Measurements from ENCODE around the gene CGB3. TPM values are rescaled to one million over a fixed set of nuclear protein-coding genes. Genes with fewer than 3 reads are reported as not detected.
"Not testable (repeated sequence)": the region's sequence is repeated elsewhere in the genome, so short reads cannot be mapped to it uniquely, and the experiment has no call there.

The CGB3 gene
- total RNA-seq (not detected), total RNA-seq (0 reads per million in 2 donors)

- not testable (repeated sequence) for ATAC-seq; H3K9me3 ChIP-seq (ENCODE audit: control insufficient read depth, low read length, poor library complexity, severe bottlenecking); DNase-seq; H3K4me3 Mint-ChIP-seq; H3K27ac Mint-ChIP-seq; H3K36me3 Mint-ChIP-seq (ENCODE audit: low read depth); H3K27me3 Mint-ChIP-seq
- peaks cover 13% of the 10 kb centered on the region for H3K4me1 Mint-ChIP-seq
These were observed at the start of gene CGB3 for GRCh38 chr19:49024233-49024632. Gene CGB3 (minus strand): TSS chr19:49024333. CDS start chr19:49023971, 362 bp downstream.

- H3K36me3 Mint-ChIP-seq (ENCODE audit: low read depth): peaks cover 7% of the 10 kb centered on the region
- peaks cover 14% of the 10 kb centered on the region for H3K4me1 Mint-ChIP-seq
- peaks cover 55% of the 10 kb centered on the region for H3K27me3 Mint-ChIP-seq
- ATAC-seq: peak; percentile 39
- H3K27ac Mint-ChIP-seq: no peak overlapping the region
- no peaks in the 10 kb centered on the region for H3K9me3 ChIP-seq (ENCODE audit: control insufficient read depth, low read length, poor library complexity, severe bottlenecking)
- DNase-seq: no peak
- no peak overlapping the region for H3K4me3 Mint-ChIP-seq
These were observed 47.9 kb upstream of the CGB3 start for GRCh38 chr19:49071860-49072547.

DNA sequence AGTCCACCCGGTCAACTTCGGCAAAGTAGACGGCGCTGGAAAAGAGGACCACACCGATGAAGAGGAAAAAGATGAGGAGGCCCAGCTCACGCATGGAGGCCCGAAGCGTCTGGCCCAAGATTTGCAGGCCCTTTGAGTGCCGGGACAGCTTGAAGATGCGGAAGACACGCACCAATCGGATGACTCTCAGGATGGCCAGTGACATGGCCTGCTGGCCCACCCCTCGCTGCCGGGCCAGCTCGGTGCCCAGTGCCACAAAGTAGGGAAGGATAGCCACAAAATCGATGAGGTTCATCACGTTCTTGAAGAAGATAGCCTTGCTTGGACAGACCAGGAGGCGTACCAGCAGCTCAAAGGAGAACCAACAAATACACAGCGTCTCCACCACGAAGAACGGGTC lies 46.3 kb upstream of the CGB3 start:
- H3K27me3 Mint-ChIP-seq: peaks cover 63% of the 10 kb centered on the region
- DNase-seq (no peak), ATAC-seq (no peak)
- peaks cover 13% of the 10 kb centered on the region for H3K4me1 Mint-ChIP-seq
- H3K9me3 ChIP-seq (ENCODE audit: control insufficient read depth, low read length, poor library complexity, severe bottlenecking): no peaks in the 10 kb centered on the region
- H3K4me3 Mint-ChIP-seq: no peak overlapping the region
- H3K27ac Mint-ChIP-seq: no peak overlapping the region
- H3K36me3 Mint-ChIP-seq (ENCODE audit: low read depth): peaks cover 13% of the 10 kb centered on the region

DNA sequence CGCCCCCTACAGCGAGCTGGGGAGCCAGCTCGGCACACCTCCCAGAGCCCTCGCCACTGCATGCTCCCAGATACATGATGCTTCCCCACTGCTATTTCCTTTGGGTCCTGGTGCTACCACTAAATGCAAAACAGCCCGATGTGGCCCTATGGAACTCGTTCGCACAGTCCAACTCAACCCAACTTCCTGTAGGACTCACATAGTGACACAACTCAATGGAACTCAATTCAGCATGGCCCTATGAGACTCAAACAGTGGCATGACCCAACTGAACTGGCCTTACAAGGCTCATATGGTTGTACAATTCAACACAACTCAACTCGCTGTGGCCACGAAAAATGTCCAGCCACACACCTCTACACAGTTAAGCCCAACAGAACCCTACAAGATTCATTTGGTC lies 44.9 kb upstream of the CGB3 start:
- H3K4me3 Mint-ChIP-seq: no peak overlapping the region
- H3K36me3 Mint-ChIP-seq (ENCODE audit: low read depth): peaks cover 14% of the 10 kb centered on the region
- H3K9me3 ChIP-seq (ENCODE audit: control insufficient read depth, low read length, poor library complexity, severe bottlenecking): no peaks in the 10 kb centered on the region
- peaks cover 61% of the 10 kb centered on the region for H3K27me3 Mint-ChIP-seq
- DNase-seq (no peak), ATAC-seq (no peak)
- H3K27ac Mint-ChIP-seq: peak overlapping the region; percentile 19
- H3K4me1 Mint-ChIP-seq: peaks cover 12% of the 10 kb centered on the region

GRCh38 chr19:49067554-49067953 lies 43.4 kb upstream of the CGB3 start:
- Mint-ChIP-seq H3K4me3 (no peak overlapping the region), H3K27ac (no peak overlapping the region), H3K27me3 (peaks cover 55% of the 10 kb centered on the region), H3K36me3 (ENCODE audit: low read depth) (peaks cover 9% of the 10 kb centered on the region), H3K4me1 (peaks cover 4% of the 10 kb centered on the region)
- no peaks in the 10 kb centered on the region for H3K9me3 ChIP-seq (ENCODE audit: control insufficient read depth, low read length, poor library complexity, severe bottlenecking)
- no peak for ATAC-seq
- DNase-seq: no peak

- no peak for ATAC-seq
- peak overlapping the region; percentile 45 for H3K4me3 Mint-ChIP-seq
- no peaks in the 10 kb centered on the region for H3K9me3 ChIP-seq (ENCODE audit: control insufficient read depth, low read length, poor library complexity, severe bottlenecking)
- peaks cover 64% of the 10 kb centered on the region for H3K27me3 Mint-ChIP-seq
- H3K4me1 Mint-ChIP-seq: peaks cover 4% of the 10 kb centered on the region
- H3K27ac Mint-ChIP-seq: no peak overlapping the region
- DNase-seq: no peak
- H3K36me3 Mint-ChIP-seq (ENCODE audit: low read depth): peaks cover 9% of the 10 kb centered on the region
These were observed 41.9 kb upstream of the CGB3 start for GRCh38 chr19:49065905-49066512.

DNA sequence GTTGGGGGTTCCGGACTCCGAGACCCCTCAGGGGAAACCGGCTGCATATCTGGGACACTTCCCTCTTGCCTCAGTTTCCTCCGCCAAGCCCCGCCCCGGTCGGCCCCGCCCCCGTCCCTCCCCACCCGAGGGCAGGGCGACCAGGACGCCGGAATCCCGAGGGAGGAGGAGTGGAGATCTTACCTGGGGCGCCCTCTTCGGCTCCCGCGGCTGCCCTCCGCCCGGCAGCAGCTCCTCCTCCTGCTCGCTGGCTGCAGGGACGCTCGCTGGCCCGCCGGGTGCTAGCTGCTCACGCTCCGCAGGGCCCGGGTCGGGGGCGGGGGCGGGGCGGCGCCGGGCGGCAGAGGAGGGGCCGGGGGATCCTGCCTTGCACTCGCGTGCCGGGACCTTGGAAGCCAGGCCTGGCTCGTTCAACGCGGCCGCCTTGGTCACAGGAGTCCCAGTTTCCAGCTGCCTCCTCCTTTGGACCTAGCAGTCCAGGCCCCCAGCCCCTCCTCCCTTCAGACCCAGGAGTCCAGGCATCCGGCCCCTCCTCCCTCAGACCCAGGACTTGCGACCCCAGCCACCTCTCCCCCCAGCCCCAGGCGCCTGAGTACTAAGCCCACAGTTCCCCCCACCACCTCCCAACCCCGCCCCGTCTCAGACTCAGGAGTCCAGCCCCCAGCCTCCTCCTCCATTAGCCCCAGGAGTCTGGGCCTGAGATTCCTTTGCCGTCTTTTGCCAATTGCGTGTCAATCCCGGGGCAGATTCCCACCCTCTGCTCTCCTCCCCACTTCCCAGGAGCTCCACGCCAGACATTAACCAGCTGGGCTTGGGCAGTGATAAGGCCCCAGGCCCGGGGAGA lies 40.9 kb upstream of the CGB3 start, which contains the start of gene NTF4:
NTF4 (minus strand) TSS at position 51 of the 844 bp plus-strand sequence. CDS start 2,821 bp downstream, outside the sequence.
- Mint-ChIP-seq H3K4me3 (peak within 1 kb of the TSS; percentile 55), H3K27me3 (peaks cover 61% of the 10 kb centered on the region), H3K36me3 (ENCODE audit: low read depth) (peaks cover 11% of the 10 kb centered on the region), H3K4me1 (peaks cover 4% of the 10 kb centered on the region), H3K27ac (no peak within 1 kb of the TSS)
- DNase-seq (no peak), ATAC-seq (no peak)
- H3K9me3 ChIP-seq (ENCODE audit: control insufficient read depth, low read length, poor library complexity, severe bottlenecking): no peaks in the 10 kb centered on the region

DNA sequence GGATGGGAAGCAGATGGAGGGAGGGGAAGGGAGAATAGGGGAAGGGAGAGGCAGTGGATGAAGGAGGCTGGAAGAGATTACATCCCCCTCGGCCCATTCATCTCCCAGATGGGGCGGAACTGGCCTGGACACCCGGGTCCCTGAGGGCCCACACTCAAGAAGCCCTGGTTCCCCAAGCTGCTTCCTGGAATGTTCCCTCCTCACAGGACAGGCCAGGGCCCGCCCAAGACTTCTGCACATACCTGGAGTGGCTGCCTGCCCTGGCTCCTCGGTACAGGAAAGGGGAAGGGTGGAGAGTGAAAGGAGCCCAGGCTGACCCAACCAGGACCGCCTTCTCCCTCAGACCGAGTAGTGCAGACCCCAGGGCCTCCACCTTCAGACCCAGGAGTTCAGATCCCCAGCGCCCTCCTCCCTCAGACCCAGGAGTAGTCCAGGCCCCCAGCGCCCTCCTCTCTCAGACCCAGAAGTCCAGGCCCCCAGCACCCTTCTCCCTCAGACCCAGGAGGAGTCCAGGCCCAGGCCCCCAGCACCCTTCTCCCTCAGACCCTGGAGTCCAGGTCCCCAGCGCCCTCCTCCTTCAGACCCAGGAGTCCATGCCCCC lies 40.0 kb upstream of the CGB3 start:
- peaks cover 4% of the 10 kb centered on the region for H3K4me1 Mint-ChIP-seq

GRCh38 chr19:49061445-49061844 lies 37.3 kb upstream of the CGB3 start:
- no peak overlapping the region for H3K4me3 Mint-ChIP-seq
- no peaks in the 10 kb centered on the region for H3K9me3 ChIP-seq (ENCODE audit: control insufficient read depth, low read length, poor library complexity, severe bottlenecking)
- ATAC-seq (no peak), DNase-seq (no peak)
- peaks cover 13% of the 10 kb centered on the region for H3K36me3 Mint-ChIP-seq (ENCODE audit: low read depth)
- no peak overlapping the region for H3K27ac Mint-ChIP-seq
- peaks cover 20% of the 10 kb centered on the region for H3K4me1 Mint-ChIP-seq
- H3K27me3 Mint-ChIP-seq: peaks cover 63% of the 10 kb centered on the region

More for the DNA sequence above, 40.0 kb upstream of the CGB3 start:
- no peaks in the 10 kb centered on the region for H3K9me3 ChIP-seq (ENCODE audit: control insufficient read depth, low read length, poor library complexity, severe bottlenecking)
- Mint-ChIP-seq H3K36me3 (ENCODE audit: low read depth) (peaks cover 15% of the 10 kb centered on the region), H3K27ac (no peak overlapping the region), H3K4me3 (no peak overlapping the region), H3K27me3 (peaks cover 64% of the 10 kb centered on the region)
- ATAC-seq (no peak), DNase-seq (no peak)

DNA sequence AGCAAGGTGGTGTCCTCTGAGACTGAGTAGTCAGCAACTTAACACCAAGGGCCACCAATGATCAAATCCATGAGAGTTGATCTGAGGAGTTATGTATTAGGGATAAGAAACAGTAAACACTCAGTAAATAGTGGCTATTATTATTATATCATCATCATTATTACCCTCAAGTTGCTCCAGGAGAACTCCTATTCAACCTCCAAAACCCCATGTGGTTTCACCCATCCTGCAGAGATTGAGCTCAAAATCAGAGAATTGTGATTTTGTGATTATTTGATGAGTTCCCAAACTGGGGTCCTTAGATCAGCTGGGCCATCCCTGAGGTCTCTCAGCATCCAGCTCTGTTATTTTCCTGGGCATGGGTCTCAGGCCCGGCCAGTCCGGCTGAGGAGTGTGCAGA lies 36.9 kb upstream of the CGB3 start:
- no peak for DNase-seq
- Mint-ChIP-seq H3K4me1 (peaks cover 24% of the 10 kb centered on the region), H3K36me3 (ENCODE audit: low read depth) (peaks cover 13% of the 10 kb centered on the region), H3K4me3 (no peak overlapping the region), H3K27ac (no peak overlapping the region), H3K27me3 (peaks cover 59% of the 10 kb centered on the region)
- ATAC-seq: no peak
- no peaks in the 10 kb centered on the region for H3K9me3 ChIP-seq (ENCODE audit: control insufficient read depth, low read length, poor library complexity, severe bottlenecking)

GRCh38 chr19:49059053-49059452 lies 34.9 kb upstream of the CGB3 start:
- H3K27me3 Mint-ChIP-seq: peaks cover 51% of the 10 kb centered on the region
- H3K36me3 Mint-ChIP-seq (ENCODE audit: low read depth): peaks cover 9% of the 10 kb centered on the region
- H3K4me3 Mint-ChIP-seq: peak overlapping the region; percentile 51
- H3K4me1 Mint-ChIP-seq: peaks cover 20% of the 10 kb centered on the region
- no peak for DNase-seq
- H3K9me3 ChIP-seq (ENCODE audit: control insufficient read depth, low read length, poor library complexity, severe bottlenecking): no peaks in the 10 kb centered on the region
- no peak overlapping the region for H3K27ac Mint-ChIP-seq
- no peak for ATAC-seq

- peak overlapping the region; percentile 96 for H3K4me3 Mint-ChIP-seq
- H3K27me3 Mint-ChIP-seq: peaks cover 48% of the 10 kb centered on the region
- ATAC-seq: no peak
These were observed 34.4 kb upstream of the CGB3 start for GRCh38 chr19:49058562-49058961.

More at GRCh38 chr19:49058562-49058961, 34.4 kb upstream of the CGB3 start:
- no peaks in the 10 kb centered on the region for H3K9me3 ChIP-seq (ENCODE audit: control insufficient read depth, low read length, poor library complexity, severe bottlenecking)
- H3K4me1 Mint-ChIP-seq: peaks cover 20% of the 10 kb centered on the region
- no peak overlapping the region for H3K27ac Mint-ChIP-seq
- peaks cover 9% of the 10 kb centered on the region for H3K36me3 Mint-ChIP-seq (ENCODE audit: low read depth)
- DNase-seq: no peak
